ENCODE measurements around the gene UBTD2.

DNA sequence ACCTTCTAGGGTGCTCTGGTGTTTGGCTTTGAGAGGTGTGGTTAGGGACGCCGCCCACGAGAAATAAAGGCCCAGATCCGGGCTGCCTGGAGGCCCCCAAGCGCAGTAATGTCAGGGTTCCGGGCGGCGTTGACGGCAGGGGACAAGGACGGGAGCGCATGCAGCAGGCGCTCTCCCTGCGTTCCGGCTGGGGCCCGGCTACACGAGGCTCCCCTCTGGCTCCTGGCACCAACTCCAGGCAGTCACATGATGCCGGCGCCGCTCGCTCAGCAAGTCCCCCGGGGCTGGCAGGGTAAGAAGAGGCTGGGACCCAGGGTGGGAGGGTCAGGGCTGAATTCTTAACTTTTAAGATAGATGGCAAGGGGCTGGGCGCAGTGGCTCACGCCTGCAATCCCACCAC, 28.1 kb downstream of the UBTD2 start:
- TF ChIP-seq GATA2 (IDR thresholded peaks at IDR 0.05; ENCODE audit: low read depth, low read length) (no peak), GATA3 (IDR thresholded peaks at IDR 0.05; ENCODE audit: low read depth, low read length) (no peak)
